ENCODE measurements around the gene TAF1C.

Gene TAF1C

DNA sequence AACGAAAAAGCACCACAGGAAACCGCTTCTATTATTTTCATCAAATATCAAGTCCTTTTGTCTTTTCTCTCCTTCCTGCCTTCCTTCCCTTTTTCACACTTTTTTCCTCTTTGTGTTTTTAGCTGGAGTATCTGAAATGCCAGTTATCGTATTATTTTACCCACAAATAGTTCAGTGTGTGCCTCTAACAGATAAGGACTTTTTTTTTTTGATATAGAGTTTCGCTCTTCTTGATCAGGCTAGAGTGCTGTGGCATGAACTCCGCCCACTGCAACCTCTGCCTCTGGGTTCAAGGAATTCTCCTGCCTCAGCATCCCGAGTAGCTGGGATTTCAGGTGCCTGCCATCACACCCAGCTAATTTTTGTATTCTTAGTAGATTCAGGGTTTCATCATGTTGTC, 31.1 kb downstream of the TAF1C start:
- no peak for DNase-seq

DNA sequence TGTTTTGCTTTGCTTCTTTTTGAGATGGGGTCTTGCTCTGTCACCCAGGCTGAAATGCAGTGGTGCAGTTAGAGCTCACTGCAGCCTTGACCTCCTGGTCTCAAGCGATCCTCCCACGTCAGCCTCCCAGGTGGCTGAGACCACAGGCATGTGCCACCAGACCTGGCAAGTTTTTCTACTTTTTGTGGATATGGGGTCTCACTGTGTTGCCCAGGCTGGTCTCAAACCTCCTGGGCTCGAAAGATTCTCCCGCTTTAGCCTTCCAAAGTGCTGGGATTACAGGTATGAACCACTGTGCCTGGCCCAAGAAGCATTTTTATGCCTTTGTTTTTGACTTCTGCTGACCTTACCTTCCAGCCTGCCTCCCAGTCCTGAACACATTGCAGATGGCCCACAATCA, 31.6 kb downstream of the TAF1C start:
- DNase-seq: no peak

DNA sequence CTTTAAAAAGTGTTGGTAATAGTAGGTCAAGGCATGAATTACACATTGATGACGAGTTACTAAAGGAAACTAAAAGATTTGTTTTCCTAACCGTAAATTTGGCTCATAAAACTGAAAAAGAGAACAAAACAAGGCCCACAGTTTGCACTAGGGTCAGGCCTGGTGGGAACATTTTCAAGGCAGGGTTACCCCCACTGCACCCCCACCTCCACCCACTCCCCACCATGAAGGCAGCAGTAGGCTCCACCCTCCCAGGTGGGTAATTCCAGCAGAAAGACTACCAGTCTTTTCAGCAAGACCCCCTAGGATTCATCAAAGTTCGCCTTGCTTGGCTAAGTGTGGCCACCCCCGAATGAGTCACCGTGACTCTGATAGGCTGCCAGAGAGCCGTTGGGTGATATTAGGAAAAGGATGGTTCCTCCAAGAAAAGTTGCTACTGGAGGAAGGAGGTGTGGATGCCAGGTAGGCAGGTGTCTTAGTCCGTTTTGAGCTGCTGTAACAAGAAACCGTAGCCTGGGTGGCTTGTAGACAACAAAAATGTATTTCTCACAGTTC, 33.1 kb downstream of the TAF1C start:
- DNase-seq: no peak

DNA sequence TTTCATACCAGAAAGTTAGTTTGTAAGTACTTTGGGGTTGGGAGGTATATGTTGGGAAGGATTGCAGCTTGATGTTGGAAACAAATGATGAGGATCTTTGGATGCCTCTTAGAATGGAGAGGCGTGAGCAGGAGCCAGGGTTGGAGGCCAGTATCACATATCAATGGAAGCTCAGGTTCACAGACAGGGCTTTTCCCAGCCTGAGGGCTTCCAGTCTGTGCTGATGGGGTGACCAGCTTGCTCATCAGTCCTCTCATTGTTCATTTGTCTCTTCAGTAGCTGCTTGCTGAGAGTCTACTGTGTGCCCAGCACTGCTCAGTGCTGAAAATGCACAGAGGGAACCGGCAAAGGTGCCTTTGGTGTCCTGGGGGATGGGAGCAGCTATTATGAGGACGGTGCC, 35.9 kb downstream of the TAF1C start:
- no peak for DNase-seq

DNA sequence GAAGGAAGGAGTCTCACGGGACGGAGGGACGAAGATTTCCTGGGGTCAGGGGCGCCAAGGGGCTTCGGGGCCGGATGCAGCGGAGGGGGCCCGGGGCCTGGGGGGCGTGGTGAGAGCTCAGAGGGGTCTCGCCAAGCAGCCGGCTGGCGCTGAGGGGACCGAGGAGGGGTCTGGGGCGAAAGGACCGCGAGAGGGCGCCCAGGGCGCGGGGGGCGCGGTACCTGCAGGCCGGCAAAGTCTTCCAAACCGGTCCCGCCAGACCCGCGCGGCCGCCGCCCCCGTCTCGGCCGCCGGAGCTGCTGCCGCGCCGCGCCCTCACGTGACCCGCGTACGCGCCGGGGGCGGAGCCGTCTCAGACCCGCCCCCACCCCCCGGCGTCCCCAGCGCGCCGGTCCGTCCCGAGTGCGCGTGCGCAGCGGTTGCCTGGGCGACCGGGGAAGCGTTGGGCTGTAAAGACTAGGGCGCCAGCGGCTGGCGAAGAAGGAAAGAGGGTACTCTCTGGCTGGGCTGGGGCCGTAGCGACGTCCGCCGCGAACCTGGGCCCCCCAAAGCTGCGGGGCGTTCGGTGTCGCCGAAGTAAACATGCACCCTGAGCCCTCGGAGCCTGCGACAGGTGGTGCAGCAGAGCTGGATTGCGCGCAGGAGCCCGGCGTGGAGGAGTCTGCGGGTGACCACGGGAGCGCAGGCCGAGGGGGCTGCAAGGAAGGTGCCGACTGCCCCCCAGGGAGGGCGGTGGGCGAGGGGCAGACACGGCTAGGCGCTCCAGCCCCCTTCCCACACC, 41.8 kb downstream of the TAF1C start, which contains the start of the genes DNAAF1 and HSDL1:
Gene DNAAF1 (plus strand): TSS at position 450 of the 781 bp plus-strand sequence. CDS start 133 bp downstream, at position 583.
Gene HSDL1 (minus strand): TSS at position 319 of the 781 bp plus-strand sequence. CDS start 13,856 bp downstream, outside the sequence.
- DNase-seq: peak; percentile 88

DNA sequence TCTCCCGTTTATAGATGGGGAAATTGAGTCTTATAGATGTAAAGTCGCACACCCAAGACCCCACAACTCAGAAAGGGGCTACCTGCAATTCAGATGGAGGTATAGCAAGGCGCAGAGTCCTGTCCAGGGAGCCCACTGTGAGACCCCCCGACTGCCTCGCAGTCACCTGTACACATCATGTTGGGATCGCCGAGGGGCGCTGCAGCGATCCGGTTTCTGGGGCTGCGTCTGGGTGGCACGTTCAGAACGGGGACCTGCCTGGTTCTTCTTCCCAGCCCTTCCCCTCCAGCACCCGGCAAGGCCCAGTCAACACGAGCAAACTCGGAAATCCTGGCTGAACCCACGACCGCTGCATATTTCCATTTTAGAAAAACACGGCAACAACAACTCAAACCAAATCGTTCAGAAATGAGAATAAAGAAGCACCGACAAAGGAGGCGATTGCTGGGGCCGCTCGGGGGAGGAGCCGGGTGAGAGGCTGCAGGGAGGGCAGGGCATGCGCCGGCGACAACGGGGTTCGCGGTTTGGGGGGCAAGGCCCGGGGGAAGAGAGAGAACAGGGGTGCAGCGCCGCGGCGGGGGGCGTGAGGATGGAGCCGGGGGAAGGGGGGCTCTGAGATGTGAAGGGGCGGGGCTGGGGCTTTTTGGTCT, 42.5 kb downstream of the TAF1C start:
- DNase-seq: peak; percentile 56

DNA sequence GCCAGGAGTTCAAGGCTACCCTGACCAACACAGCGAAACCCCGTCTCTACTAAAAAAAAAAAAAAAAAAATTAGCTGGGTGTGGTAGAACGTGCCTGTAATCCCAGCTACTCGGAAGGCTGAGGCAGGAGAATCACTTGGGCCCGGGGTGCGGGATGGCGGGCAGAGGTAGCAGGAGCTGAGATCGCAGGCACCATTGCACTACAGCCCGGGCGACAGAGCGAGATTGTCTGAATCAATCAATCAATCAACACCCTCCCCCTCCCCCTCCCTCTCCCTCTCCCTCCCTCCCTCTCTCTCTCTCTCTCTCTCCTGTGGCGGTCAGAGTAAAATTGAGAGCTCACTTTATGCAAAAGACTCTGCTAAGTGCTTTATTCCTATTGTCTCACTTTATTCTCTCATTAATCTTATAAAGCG, 43.1 kb downstream of the TAF1C start:
- peak; percentile 63 for DNase-seq

DNA sequence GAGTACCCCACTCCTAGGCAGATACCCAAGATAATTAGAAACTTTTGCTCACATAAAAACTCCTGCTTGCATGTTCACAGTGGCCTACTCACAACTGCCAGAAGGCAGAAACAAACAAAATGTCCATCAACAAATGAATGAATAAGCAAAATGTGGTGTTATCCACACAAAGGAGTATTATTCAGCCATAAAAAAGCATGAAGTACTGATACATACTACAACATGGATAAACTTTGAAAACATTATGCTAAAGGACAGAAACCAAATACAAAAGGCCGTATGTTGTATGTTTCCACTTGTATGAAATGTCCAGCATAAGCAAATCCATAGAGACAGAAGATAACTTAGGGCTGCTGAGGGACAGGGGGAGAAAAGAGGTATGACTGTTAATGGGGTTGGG, 43.8 kb downstream of the TAF1C start:
- DNase-seq: no peak

DNA sequence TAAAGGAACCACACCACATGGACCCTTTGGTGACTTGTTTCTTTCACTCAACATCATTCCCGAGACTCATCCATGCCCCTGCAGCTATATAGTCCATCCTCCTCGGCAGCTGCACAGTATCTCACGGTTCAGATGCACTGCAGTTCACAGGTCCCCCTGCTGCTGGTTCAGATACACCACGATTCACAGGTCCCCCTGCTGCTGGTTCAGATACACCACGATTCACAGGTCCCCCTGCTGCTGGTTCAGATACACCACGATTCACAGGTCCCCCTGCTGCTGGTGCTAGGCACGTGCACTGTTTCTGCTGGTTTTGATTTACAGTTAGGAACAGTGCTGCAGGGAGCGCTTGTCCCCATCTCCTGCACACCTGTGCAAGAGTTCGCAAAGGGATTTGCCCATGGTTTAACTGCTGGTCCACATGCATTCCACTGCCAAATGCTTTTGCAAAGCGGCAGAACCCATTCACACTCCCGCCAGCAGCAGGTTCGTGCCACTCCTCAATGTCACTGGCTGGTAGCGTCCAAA, 45.6 kb downstream of the TAF1C start:
- DNase-seq: peak; percentile 43

DNA sequence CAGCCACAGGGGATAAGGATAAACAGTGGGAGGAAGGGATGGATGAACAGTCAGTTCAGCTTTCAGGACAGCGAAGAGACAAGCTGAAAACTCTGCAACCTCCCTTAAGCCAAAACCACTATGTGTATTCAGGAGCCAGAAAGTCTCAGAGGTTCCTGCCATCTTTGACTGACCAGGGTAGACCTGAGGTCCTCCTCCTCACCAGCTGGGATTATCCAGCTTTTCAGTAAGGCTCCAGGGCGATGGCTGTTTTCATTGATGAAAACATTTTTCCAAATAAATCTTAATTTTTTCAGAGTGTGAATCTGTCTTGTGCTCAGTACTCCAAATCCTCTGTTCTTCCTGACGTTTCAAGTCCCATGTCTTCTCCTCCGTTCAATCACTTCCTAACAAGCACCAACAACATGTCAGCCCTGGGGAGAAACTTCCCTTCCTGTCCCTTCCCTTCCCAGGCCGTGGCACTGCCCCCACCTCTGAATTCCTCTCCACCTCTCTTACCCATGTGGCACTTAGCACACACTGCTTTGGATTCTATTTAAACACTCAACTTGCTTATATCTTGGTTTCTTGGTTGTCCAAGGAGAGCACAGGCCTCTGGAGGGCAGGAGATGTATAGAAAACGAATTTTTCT, 47.1 kb downstream of the TAF1C start:
- DNase-seq: no peak

DNA sequence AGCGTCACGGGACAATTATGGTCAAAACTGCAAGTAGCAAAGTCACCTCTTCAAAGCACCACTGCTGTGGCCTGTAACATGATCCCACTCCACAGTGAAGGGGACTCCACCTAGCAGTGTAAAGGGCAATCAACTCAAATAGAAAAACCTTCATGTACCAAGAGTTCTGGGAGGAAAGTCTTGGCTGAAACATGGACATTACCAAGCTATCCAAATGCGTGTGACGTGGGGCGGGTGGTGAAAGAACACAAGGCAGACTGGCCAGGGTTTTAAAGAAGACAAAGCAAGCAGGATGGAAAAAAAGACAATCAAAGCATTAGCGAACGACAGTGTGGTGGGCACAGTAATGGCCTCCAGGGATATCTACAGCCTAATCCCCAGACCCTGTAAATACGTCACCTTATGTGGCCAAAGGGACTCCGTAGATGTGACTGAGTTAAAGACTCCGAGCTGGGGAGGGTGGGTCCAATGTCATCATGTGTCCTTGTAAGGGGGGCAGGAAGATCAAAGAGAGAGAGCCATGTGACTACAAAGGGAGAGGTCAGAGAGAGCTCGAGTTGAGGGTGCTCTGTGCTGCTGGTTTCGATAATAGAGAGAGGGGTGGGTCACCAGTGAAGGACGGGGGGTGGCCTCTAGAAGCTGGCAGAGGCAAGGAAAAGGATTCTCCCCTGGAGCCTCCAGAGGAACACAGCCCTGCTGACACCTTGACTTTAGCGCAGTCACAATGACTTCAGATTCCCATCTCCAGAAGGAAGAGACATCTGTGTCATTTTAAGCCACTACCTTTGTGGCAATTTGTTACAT, 47.8 kb downstream of the TAF1C start:
- DNase-seq: peak; percentile 72

DNA sequence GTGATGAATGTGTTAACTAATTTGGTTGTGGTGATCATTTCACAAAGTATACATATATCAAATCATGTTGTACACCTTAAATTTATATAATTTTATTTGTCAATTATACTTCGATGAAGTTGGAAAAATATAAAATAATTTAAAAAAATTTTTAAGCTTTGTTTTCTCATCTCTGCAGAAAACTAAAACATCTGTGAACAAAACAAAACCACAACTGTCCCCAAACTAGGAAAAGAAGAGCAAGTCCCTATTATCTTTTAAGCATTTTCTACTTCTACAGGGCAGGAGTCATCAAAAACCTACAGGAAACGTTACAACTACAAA, 48.4 kb downstream of the TAF1C start:
- no peak for DNase-seq

DNA sequence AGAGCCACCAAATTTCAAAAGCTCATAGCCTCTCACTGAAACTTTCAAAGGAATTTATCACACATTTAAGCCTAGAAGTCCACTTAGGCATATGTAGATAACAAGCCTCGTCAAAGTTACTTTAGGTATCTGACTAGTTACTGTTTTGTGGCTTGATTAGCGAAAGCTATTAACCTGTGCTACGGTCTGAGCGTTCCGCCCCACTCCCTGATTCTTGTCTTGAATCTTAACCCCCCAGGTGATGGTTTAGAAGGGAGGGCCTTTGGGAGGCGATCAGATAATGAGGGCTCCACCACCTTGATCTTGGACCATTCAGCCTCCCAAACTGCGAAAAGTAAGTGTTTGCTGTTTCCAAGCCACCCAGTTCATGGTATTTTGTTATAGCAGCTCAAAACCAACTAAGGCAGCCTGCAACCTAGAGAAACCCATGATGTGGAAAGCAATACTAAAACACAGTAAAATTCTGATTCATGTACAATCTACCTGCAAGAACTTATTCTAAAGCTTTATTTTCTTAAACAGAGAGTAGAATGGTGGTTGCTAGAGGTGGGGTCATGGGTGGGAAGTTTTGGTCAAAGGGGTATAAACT, 49.0 kb downstream of the TAF1C start:
- DNase-seq: no peak

DNA sequence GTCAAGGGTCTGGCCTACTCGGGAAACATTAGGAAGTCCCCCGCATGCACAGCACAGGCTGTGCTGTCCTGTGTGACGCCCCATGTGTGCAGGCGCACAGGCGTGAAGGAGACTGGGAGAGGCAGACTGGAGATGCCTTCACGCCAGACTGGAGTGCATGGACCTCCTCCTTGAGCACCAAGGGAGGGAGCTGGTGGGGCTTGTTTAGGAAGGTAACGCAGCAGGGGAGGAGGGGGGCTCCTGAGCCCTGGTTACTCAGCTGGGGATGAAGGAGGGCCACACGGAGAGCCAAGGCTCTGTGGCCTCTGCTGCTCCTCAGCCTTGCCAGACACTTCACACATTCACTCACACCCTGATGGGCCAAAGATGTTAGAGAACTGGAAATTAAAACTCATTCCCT, 49.6 kb downstream of the TAF1C start:
- DNase-seq: no peak

DNA sequence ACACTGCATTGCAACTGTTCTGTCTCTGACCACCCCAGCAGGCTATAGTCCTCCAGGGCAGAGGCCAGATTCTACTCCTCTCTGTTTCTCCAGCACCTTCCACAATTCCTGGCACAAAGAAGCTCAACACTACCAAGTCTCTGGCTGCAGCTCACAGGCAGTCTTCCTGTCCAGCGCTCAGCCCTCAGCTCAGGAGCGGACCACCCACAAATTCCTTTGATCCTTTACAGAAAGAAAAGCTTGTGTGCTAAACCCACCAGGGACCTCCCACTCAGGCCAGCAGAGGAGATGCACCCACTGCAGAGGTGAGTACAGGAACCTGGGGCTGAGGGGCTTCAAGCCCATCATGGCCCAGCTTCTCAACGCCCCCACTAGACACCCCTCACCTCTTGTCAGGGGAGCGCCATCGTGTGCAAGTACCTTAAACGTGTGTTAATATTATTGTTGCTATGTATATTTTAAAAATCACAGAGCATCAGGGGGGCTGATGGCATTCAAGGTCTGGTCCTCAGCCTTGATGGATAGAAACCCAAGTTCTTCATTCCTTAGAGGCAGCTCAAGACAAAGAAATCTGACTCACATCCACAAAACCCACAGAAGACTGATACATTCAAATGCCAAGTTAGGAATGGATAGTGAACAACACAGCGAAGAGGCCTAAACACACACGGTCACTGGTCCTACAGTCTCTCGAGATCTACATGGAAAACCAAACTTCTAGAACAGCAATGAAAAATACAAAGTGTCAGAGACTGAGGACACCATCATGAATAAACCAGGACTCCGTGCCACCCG, 50.3 kb downstream of the TAF1C start:
- no peak for DNase-seq

DNA sequence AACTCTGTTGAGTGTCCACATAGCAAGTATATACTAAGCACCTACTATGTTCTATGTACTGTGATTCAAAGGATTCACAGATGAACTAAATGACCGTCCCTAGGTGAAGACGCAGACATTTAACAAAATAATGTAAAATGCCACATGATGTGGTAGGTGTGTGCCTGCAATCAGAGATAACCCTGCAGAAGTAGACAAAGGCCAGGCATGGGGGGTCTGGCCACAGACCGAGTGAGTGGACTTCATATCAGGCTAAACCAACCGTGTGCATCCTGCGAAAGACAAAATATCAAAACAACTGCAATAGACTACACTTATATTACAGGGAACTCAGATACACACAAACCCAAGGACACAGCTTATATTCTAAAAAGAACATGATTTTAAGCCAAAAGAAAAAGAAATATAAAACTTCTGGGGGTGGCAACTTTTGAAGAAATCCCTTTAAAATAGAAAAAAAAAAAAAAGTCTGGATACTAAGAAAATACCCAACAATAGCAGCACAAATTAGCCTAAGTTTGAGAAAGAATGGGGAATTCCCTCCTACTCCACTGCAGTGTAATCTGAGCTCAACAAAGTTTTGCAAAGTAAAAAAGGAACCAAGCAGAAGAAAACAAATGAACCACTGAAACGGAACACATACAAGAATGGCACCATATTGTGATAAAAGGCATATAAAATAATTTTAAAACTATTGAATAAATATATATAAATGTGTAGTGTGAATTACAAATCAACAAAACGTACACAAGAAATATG, 54.2 kb downstream of the TAF1C start:
- DNase-seq: no peak

DNA sequence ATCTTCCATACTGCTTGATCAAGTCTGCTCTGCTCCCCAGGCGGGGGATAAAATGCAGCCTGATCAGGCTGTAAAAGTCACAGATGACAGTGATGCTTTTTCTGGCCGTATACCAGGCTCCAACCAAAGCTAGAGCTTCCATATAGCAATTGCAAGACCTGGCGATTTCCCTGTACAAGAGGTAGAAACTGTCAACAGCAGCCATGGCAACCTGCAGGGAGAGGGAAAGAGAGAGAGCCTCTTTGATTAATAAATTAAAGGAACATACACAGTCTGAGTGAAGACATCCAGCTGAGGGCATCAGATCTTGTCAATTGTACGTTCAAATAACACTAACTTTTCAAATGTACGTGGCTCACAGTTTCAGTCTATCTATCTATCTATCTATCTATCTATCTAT, 55.7 kb downstream of the TAF1C start:
- no peak for DNase-seq

Measured in NCI-H82 (cell line).